Sigmoid colon (tissue), 4 donors: ENCODE results near the gene TMEM259.

Experiments
- CTCF ChIP-seq, 4 experiments: fragments of 450-650 bp in 3 of 4; fragments of 200-600 bp in 1 of 4; IDR thresholded peaks; one replicate each; pipeline ENCODE4 v1.5.1; 2016 to 2019; ENCODE audit warnings: antibody characterized with exemption in 4 of 4, mild to moderate bottlenecking in 3 of 4, moderate library complexity in 2 of 4
- POLR2A ChIP-seq, 2 donors: fragments of 450-650 bp; IDR thresholded peaks; one replicate each; pipeline ENCODE4 v1.6.1; 2016; ENCODE audit warnings: antibody characterized with exemption in 2 of 2, mild to moderate bottlenecking in 2 of 2, moderate library complexity in 2 of 2
- POLR2AphosphoS5 ChIP-seq, 4 donors: sonication (generic); formaldehyde crosslinking; IDR thresholded peaks; one replicate each; pipeline ENCODE4 v1.6.1; 2017; ENCODE audit warnings: antibody characterized with exemption in 4 of 4

DNA sequence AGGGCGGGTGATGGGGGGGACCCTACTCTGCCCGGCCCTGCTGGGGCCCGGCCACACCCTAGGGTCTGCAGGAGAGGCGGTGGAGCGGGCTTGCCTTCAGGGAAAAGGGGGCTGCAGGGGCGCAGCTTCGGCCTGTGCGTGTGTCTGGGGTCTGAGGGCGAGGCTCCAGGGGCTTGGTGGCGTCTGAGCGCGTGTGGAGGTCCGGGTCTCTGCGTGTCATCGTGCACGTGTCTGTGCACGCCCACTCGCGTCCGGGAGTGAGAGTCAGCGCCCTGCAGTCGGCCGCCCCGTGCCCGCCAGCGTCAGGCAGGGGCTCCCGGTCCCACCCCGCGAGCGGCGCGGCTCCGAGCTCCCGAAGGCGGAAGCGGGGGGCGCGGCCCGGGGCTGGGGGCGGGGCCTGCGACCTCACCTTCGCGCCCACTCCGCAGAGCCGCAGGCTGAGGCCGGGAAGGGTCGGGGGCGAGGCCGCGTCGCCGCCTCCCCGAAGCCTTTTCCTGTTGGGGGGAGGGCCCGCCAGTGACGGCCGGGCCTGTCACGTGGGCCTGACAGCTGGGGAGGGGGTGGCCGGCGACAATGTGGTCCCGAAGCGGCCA is 45.9 kb upstream of the TMEM259 start, which contains the start of gene ARHGAP45:
- TF ChIP-seq CTCF (IDR thresholded peaks at IDR 0.05) (no peak), POLR2AphosphoS5 (IDR thresholded peaks at IDR 0.05) (no peak), POLR2A (IDR thresholded peaks at IDR 0.05) (no peak)
